HG03342 (cell line): ENCODE measurements around the gene ABCE1.
A peak's percentile ranks its signal among the peaks of the same experiment; 100 is the strongest.
"Not testable (repeated sequence)": the region's sequence is repeated elsewhere in the genome, so short reads cannot be mapped to it uniquely, and the experiment has no call there.

Experiments used
- ATAC-seq: cut with Tn5 transposase; IDR thresholded peaks from one replicate; pipeline ENCODE4 v1.9.1; 2021; ENCODE audit warnings: mild to moderate bottlenecking, moderate library complexity; ENCODE audit not compliant: unreplicated experiment

ABCE1 gene

DNA sequence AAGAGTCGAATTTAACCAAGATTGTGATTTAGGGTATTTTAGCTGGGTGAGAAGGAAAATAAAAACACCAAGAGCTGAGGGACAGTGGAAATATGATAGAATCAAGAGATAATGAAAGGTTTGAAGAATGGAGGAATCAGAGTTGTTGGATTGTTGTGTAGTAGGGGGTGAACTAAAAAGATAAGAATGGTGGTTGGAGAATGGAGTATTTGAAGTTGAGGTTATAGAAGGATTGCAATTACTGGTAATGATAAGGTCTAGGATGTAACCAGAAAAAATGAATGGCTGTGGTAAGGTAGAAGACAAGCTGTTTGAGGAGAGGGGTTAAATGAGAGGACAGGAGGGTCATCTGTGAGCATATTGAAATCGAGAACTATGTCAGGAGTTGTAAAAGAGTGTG, 4.5 kb downstream of the ABCE1 start:
- ATAC-seq, result no peak

- no peak for ATAC-seq
Measured at GRCh38 chr4:145103496-145103895, 5.4 kb downstream of the ABCE1 start.

DNA sequence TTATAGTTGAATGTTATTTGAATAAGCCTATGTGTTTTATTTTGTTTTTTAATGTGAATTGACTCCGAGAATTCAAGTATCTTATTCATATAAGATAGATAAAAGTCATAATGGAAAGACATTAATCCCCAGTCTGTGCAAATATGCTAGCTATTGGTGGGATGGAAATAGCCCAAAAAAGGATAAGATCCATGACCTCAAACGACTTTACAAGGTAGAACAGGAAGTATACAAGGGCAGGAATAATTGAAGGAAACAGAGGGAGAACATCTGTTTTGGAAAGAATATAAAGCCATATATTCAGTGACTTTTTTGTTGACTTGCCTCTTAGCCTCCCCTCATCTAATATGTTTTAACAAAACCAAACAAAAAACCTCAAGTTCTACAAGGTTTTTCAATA, 9.0 kb downstream of the ABCE1 start:
- ATAC-seq, result no peak

DNA sequence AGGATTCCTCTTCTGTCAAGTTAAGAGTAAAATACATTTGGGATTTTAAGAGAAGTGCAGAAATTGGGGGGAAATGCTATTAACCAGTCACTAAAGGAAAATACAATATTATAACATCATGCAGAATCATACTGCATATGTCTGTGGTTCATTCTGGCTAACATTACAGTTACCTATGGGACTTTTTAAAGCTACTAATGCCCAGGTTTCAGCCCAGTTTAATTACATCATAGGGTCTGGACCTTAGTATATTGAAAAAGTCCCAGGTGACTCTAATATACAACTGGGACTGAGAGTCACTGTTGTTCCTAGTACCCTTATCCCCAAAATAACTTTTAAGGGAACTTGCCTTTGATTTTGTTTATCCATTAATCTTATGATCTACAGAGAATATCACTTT, 10.0 kb downstream of the ABCE1 start:
- ATAC-seq, result no peak

DNA sequence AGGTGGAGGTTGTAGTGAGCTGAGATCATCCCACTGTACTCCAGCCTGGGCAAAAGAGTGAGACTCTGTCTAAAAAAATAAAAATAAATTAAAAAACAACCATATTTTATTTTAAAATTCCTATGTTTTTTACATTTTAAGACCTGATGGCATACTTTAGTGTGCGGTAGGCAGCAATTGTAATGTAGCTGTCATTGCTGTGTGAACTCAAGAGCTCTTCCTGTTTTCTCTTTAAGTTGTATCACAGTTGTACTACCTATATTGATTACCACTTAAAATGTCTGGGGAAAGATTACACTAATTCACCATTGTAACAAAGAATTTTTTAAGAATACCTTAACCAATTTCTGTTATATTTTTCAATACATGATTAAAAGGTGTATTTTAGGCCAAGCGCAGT, 27.3 kb downstream of the ABCE1 start:
- ATAC-seq, result no peak

DNA sequence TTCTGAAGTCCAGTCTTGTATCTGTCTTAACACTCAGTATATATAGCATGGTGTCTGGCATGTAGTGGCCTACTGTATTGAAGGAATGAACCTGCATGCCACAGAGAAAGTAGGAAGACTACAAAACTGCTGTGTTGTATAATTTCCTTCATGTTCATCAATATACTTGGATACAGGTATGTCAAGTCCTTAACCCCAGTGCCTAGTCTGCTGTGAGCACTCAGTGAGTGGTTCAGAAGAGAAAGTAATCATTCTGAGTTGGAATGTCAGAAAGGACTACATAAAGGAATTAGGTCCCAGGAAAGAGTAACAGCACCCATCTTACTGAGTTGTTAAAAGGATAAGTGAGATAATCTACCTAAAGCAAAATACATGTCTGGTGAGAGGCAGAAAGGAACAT, 32.0 kb downstream of the ABCE1 start:
- ATAC-seq, result no peak

GRCh38 chr4:145130788-145131399, 32.8 kb downstream of the ABCE1 start:
- ATAC-seq, result no peak

DNA sequence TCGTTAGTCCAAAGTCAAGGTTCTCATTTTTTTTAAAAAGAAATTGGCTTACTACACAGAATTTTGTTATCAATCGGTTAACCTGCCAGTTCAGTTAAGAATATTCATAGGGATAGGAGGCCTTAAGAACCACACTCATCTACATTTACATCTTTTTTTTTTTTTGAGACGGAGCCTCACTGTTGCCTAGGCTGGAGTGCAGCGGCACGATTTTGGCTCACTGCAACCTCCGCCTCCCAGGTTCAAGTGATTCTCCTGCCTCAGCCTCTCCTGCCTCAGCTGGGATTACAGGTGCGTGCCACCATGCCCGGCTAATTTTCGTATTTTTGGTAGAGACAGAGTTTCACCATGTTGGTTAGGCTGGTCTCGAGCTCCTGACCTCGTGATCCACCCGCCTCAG, 33.7 kb downstream of the ABCE1 start:
- no peak for ATAC-seq

- ATAC-seq, result peak; percentile 85
Measured at GRCh38 chr4:145132511-145133098, 34.5 kb downstream of the ABCE1 start.

- not testable (repeated sequence) for ATAC-seq
Measured at GRCh38 chr4:145136219-145136618, 38.1 kb downstream of the ABCE1 start.

GRCh38 chr4:145148980-145149379, 50.9 kb downstream of the ABCE1 start:
- ATAC-seq, result no peak

- no peak for ATAC-seq
Measured at GRCh38 chr4:145153181-145153903, 55.2 kb downstream of the ABCE1 start.

DNA sequence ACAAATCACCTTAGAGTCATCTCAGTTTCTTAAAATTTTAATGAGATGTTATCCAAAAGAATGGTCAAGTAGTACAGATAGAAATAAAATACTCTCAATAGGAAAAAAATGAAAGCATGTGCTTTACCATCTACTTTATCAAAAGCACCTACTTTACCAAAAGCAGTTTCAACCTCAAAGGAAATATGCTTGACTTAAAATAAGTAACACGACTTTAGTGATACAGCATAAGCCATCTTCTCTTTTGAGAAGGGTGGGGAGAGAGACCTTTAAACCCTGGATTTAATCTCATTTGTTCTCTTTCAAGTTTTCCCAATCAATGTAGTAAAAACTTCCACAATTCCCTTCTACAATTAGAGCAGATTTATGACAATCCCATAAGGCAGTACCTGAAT, 55.8 kb downstream of the ABCE1 start:
- ATAC-seq, result no peak

- peak; percentile 81 for ATAC-seq
Measured at GRCh38 chr4:145154573-145154972, 56.5 kb downstream of the ABCE1 start.

GRCh38 chr4:145155268-145155870, 57.3 kb downstream of the ABCE1 start:
- no peak for ATAC-seq

- no peak for ATAC-seq
Measured at GRCh38 chr4:145156986-145157385, 58.9 kb downstream of the ABCE1 start.

DNA sequence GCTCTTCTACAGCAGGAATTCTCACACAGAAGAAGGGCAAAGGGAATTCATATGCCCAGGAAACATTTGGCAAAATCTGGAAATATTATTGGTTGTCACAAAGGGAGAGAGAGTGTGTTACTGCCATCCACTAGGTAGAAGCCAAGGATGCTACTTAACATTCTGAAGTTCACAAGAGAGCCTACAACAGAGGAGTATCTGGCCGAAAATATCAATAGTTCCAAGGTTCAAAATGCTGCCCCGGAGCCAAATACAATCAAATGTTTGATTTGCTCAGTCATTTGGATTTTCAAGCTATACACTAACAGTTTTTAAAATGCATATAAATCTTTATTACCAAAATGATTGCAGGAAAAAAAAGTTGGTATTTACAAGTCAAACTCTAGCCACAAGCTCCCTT, 63.4 kb downstream of the ABCE1 start:
- ATAC-seq, result no peak

- no peak for ATAC-seq
Measured at GRCh38 chr4:145167887-145168286, 69.8 kb downstream of the ABCE1 start.

DNA sequence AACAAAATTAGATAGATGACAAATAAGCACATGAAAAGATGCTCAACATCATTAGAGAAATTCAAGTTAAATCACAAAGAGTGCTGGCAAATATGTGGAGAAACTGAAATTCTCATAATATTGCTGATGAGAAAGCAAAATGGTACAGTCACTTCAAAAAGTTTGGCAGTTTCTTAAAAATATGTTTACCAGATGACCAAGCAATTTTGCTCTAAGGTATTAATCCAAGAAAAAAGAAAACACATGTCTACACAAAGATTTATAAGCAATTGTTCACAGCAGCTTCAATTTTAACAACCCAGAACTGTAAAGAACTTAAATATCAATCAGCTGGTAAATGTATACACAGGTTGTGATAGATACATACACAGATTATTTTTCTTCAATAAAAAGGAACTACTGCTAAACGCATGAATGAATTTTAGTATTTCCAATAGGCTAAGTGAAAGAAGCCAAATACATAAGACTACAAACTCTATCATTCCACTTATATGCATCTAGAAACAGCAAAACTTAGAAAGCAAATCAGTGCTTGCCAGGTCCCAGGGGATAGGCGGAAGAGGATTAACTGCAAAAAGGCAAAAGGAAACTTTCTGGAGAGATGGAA, 70.6 kb downstream of the ABCE1 start:
- ATAC-seq, result no peak

- ATAC-seq, result no peak
Measured at GRCh38 chr4:145170223-145170622, 72.1 kb downstream of the ABCE1 start.

- no peak for ATAC-seq
Measured at GRCh38 chr4:145171911-145172310, 73.8 kb downstream of the ABCE1 start.
